GM23338 (cell line): ENCODE results near the gene LPGAT1. TPM values are rescaled to one million over a fixed set of nuclear protein-coding genes. Genes with fewer than 3 reads are reported as not detected.

Experiments
- ATAC-seq: fragments of 200-7000 bp; cut with Tn5 transposase; 3 replicates; pipeline ENCODE4 v1.9.1; 2020
- DNase-seq: peaks from one replicate; pipeline ENCODE4 v3.0.0-alpha.2; 2015; ENCODE audit warnings: low spot score
- H2AFZ ChIP-seq: fragments of 200-600 bp; sonication (generic); 2 replicates; pipeline ENCODE4 v1.8.0; 2016; ENCODE audit warnings: antibody characterized with exemption, mild to moderate bottlenecking, moderate library complexity
- H3F3A ChIP-seq: fragments of 200-600 bp; sonication (generic); replicated peaks from 2 replicates; pipeline ENCODE4 v1.8.0; 2017; ENCODE audit warnings: antibody characterized with exemption, mixed run types, low read depth
- H3K27ac ChIP-seq: fragments of 200-600 bp; sonication (generic); 2 replicates; pipeline ENCODE4 v1.6.1; 2016; ENCODE audit warnings: low read depth
- H3K27me3 ChIP-seq: fragments of 200-600 bp; sonication (generic); 2 replicates; pipeline ENCODE4 v1.8.0; 2016; ENCODE audit warnings: mild to moderate bottlenecking, mixed run types, moderate library complexity; ENCODE audit not compliant: insufficient read depth
- H3K36me3 ChIP-seq: fragments of 200-600 bp; sonication (generic); 2 replicates; pipeline ENCODE4 v1.8.0; 2016; ENCODE audit warnings: mild to moderate bottlenecking; ENCODE audit not compliant: insufficient read depth
- H3K4me1 ChIP-seq: fragments of 200-600 bp; sonication (generic); 2 replicates; pipeline ENCODE4 v1.8.0; 2016; ENCODE audit warnings: mild to moderate bottlenecking, moderate library complexity; ENCODE audit not compliant: insufficient read depth
- H3K4me2 ChIP-seq: fragments of 200-600 bp; sonication (generic); 2 replicates; pipeline ENCODE4 v1.7.1; 2017; ENCODE audit warnings: mixed run types
- H3K4me3 ChIP-seq: fragments of 200-600 bp; sonication (generic); 2 replicates; pipeline ENCODE4 v1.6.1; 2016; ENCODE audit warnings: mixed run types
- H3K79me2 ChIP-seq: fragments of 200-600 bp; sonication (generic); replicated peaks from 2 replicates; pipeline ENCODE4 v1.8.0; 2017; ENCODE audit warnings: mild to moderate bottlenecking; ENCODE audit not compliant: insufficient read depth
- H3K9me2 ChIP-seq: fragments of 200-600 bp; sonication (generic); 2 replicates; pipeline ENCODE4 v1.8.0; 2017; ENCODE audit not compliant: insufficient read depth
- H4K20me1 ChIP-seq: fragments of 200-600 bp; sonication (generic); replicated peaks from 2 replicates; pipeline ENCODE4 v1.8.0; 2017; ENCODE audit warnings: mild to moderate bottlenecking; ENCODE audit not compliant: insufficient read depth
- H3K27ac Mint-ChIP-seq: 2 replicates; pipeline ENCODE4 v1.8.0; 2020; ENCODE audit warnings: inconsistent platforms, mild to moderate bottlenecking, moderate library complexity, mixed read lengths
- H3K27me3 Mint-ChIP-seq: 3 replicates; pipeline ENCODE4 v1.8.0; 2022; ENCODE audit warnings: low read depth, mild to moderate bottlenecking, moderate library complexity, mixed read lengths, inconsistent platforms; ENCODE audit not compliant: insufficient read depth, poor library complexity
- H3K36me3 Mint-ChIP-seq: 3 replicates; pipeline ENCODE4 v1.8.0; 2021; ENCODE audit warnings: low read depth, mild to moderate bottlenecking, inconsistent platforms, moderate library complexity, mixed read lengths
- H3K4me1 Mint-ChIP-seq: 3 replicates; pipeline ENCODE4 v1.8.0; 2020; ENCODE audit warnings: mild to moderate bottlenecking, inconsistent platforms, mixed read lengths
- H3K4me3 Mint-ChIP-seq: 3 replicates; pipeline ENCODE4 v1.8.0; 2021; ENCODE audit warnings: moderate library complexity, mild to moderate bottlenecking, inconsistent platforms, mixed read lengths
- H3K9me3 Mint-ChIP-seq: 3 replicates; pipeline ENCODE4 v1.8.0; 2020; ENCODE audit warnings: moderate library complexity, mild to moderate bottlenecking, inconsistent platforms, mixed read lengths
- CREB1 ChIP-seq: fragments of 250-450 bp; sonication (Bioruptor Pico); IDR thresholded peaks from 2 replicates; pipeline ENCODE4 v1.5.0; 2020; ENCODE audit warnings: low read depth, mild to moderate bottlenecking, moderate library complexity
- ETS1 ChIP-seq: IDR thresholded peaks from 2 replicates; pipeline ENCODE4 v1.6.1; 2016; ENCODE audit warnings: antibody characterized with exemption
- EZH2 ChIP-seq: fragments of 200-600 bp; sonication (generic); IDR thresholded peaks from one replicate; pipeline ENCODE4 v1.8.0; 2017; ENCODE audit warnings: antibody characterized with exemption, mild to moderate bottlenecking, low read depth; ENCODE audit not compliant: unreplicated experiment
- EZH2phosphoT487 ChIP-seq: fragments of 200-600 bp; sonication (generic); IDR thresholded peaks from one replicate; pipeline ENCODE4 v1.8.1; 2018; ENCODE audit warnings: antibody characterized with exemption; ENCODE audit not compliant: unreplicated experiment
- JUNB ChIP-seq: IDR thresholded peaks from one replicate; pipeline ENCODE4 v1.6.1; 2016; ENCODE audit warnings: antibody characterized with exemption; ENCODE audit not compliant: unreplicated experiment
- NANOG ChIP-seq: IDR thresholded peaks from 2 replicates; pipeline ENCODE4 v1.6.1; 2016; ENCODE audit warnings: antibody characterized with exemption, borderline replicate concordance
- POLR2AphosphoS5 ChIP-seq: IDR thresholded peaks from 2 replicates; pipeline ENCODE4 v1.6.1; 2016; ENCODE audit warnings: antibody characterized with exemption, low read depth
- STAT1 ChIP-seq: IDR thresholded peaks from one replicate; pipeline ENCODE4 v1.6.1; 2016; ENCODE audit warnings: antibody characterized with exemption; ENCODE audit not compliant: unreplicated experiment
- ZNF114 ChIP-seq: fragments of 250-450 bp; sonication (Bioruptor Pico); IDR thresholded peaks from 2 replicates; pipeline ENCODE4 v1.5.0; 2020; ENCODE audit warnings: mild to moderate bottlenecking, moderate library complexity
- ZNF331 ChIP-seq: fragments of 250-450 bp; sonication (Bioruptor Pico); IDR thresholded peaks from 2 replicates; pipeline ENCODE4 v1.5.0; 2020; ENCODE audit warnings: low read depth, mild to moderate bottlenecking, moderate library complexity
- ZNF462 ChIP-seq: fragments of 250-450 bp; sonication (Bioruptor Pico); IDR thresholded peaks from 2 replicates; pipeline ENCODE4 v1.5.0; 2020; ENCODE audit warnings: mild to moderate bottlenecking, moderate library complexity
- polyA plus RNA-seq: library from polyadenylated mRNA; unstranded; fragments of >200 nt; fragmentation: Nextera tagmentation; extraction: Ambion mirVana; gene quantifications from 2 replicates; pipeline ENCODE4 v1.2.1, GENCODE V29; 2016
- total RNA-seq: library from RNA; depleted of rRNA; stranded (reverse); fragments of >200 nt; shearing (Covaris generic); gene quantifications from 2 replicates; pipeline ENCODE4 v1.2.3, GENCODE V29; 2014

The LPGAT1 gene
- total and polyA plus RNA-seq, 2 experiments from 2014 or later = 3.3 to 16.4 TPM

GRCh38 chr1:211735208-211736170 lies 95.1 kb downstream of the LPGAT1 start:
- H3K27ac Mint-ChIP-seq = no peak overlapping the region
- no peaks in the 10 kb centered on the region for H3K36me3 ChIP-seq
- H3K27ac ChIP-seq = no peak overlapping the region
- no peaks in the 10 kb centered on the region for H3K36me3 Mint-ChIP-seq
- no peak overlapping the region for H3K4me3 ChIP-seq
- no peaks in the 10 kb centered on the region for H3K27me3 ChIP-seq
- no peak overlapping the region for H3K4me3 Mint-ChIP-seq
- H3K9me3 Mint-ChIP-seq = no peaks in the 10 kb centered on the region
- TF ChIP-seq EZH2 = no peak
- TF ChIP-seq ZNF462 (CRISPR knock-in tag) = no peak
- no peak for TF ChIP-seq JUNB
- TF ChIP-seq ZNF114 (CRISPR knock-in tag) = no peak
- no peak overlapping the region for H3K4me2 ChIP-seq
- H4K20me1 ChIP-seq = no peaks in the 10 kb centered on the region
- H3K4me1 ChIP-seq = no peaks in the 10 kb centered on the region
- H3K4me1 Mint-ChIP-seq = peaks cover 17% of the 10 kb centered on the region
- ATAC-seq (no peak), DNase-seq (no peak)
- H2AFZ ChIP-seq = no peak overlapping the region
- no peaks in the 10 kb centered on the region for H3K9me2 ChIP-seq
- H3F3A ChIP-seq = no peaks in the 10 kb centered on the region
- no peaks in the 10 kb centered on the region for H3K79me2 ChIP-seq
- peaks cover 2% of the 10 kb centered on the region for H3K27me3 Mint-ChIP-seq

- Mint-ChIP-seq H3K27ac (no peak overlapping the region), H3K4me1 (peaks cover 17% of the 10 kb centered on the region), H3K4me3 (no peak overlapping the region), H3K36me3 (no peaks in the 10 kb centered on the region), H3K27me3 (peaks cover 2% of the 10 kb centered on the region), H3K9me3 (no peaks in the 10 kb centered on the region)
- DNase-seq = no peak
- Histone ChIP-seq H3F3A (no peaks in the 10 kb centered on the region), H4K20me1 (no peaks in the 10 kb centered on the region), H3K4me3 (no peak overlapping the region), H3K9me2 (no peaks in the 10 kb centered on the region), H2AFZ (no peak overlapping the region), H3K4me2 (no peak overlapping the region), H3K79me2 (no peaks in the 10 kb centered on the region), H3K27ac (no peak overlapping the region), H3K27me3 (no peaks in the 10 kb centered on the region), H3K4me1 (no peaks in the 10 kb centered on the region), H3K36me3 (no peaks in the 10 kb centered on the region)
- ATAC-seq = no peak
- TF ChIP-seq POLR2AphosphoS5 (no peak), ZNF331 (CRISPR knock-in tag) (no peak), ZNF114 (CRISPR knock-in tag) (no peak), ETS1 (no peak), STAT1 (no peak), EZH2phosphoT487 (no peak), NANOG (no peak), EZH2 (no peak), CREB1 (CRISPR knock-in tag) (no peak), JUNB (no peak)
Observed at GRCh38 chr1:211734791-211735190, 95.8 kb downstream of the LPGAT1 start.
